SK-N-MC (cell line): ENCODE results near the gene RHOG.
"Not testable (repeated sequence)": the region's sequence is repeated elsewhere in the genome, so short reads cannot be mapped to it uniquely, and the experiment has no call there.

Source experiments
- EZH2 ChIP-seq: fragments of 200-600 bp; sonication (generic); IDR thresholded peaks from one replicate; pipeline ENCODE4 v1.6.1; 2017; ENCODE audit warnings: antibody characterized with exemption
- POLR2AphosphoS5 ChIP-seq: IDR thresholded peaks from 2 replicates; pipeline ENCODE4 v1.6.1; 2012; ENCODE audit warnings: mild to moderate bottlenecking, low read depth, low read length, borderline replicate concordance

- not testable (repeated sequence) for TF ChIP-seq EZH2, POLR2AphosphoS5
These were observed 25.9 kb downstream of the RHOG start for GRCh38 chr11:3814832-3815231.
